ENCODE measurements around the gene GBA2.

DNA sequence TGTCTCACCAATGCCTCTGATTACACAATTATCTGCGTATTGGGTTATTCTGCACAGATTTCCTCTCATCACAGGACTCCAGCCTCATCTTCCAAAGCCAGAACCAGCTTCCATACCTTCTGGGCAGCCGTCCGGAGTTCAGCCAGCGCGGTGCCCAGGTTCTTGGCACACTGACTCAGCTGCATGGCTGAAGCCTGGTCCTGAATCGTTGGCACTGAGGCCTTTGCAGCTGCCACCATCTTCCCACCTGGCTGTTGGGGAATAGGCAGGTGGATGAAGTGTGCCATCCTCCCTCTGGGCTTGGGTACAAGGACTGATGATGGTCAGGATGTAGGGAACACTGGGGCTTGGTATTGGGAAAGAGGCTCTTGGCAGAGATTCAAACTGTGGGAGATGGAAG is 34.9 kb downstream of the GBA2 start:
- no peak for TF ChIP-seq CTCF (IDR thresholded peaks at IDR 0.05; ENCODE audit: extremely low read depth in 1 of 2, insufficient read depth in 1 of 2, low read depth in 1 of 2, low read length in 2 of 2)
- no peak for TF ChIP-seq POLR2A (IDR thresholded peaks at IDR 0.05; ENCODE audit: low read depth, low read length)
- TF ChIP-seq, protein P1, sequence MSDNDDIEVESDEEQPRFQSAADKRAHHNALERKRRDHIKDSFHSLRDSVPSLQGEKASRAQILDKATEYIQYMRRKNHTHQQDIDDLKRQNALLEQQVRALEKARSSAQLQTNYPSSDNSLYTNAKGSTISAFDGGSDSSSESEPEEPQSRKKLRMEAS (IDR thresholded peaks at IDR 0.05; ENCODE audit: insufficient read depth, insufficient read length): no peak
- TF ChIP-seq EZH2 (IDR thresholded peaks at IDR 0.05; ENCODE audit: borderline replicate concordance, low read depth, low read length, severe bottlenecking): no peak
- no peak for TF ChIP-seq FOS (IDR thresholded peaks at IDR 0.05; ENCODE audit: borderline replicate concordance, insufficient read depth, low read length)
